K562 (cell line): ENCODE measurements around the gene EIF5. TPM values are rescaled to one million over a fixed set of nuclear protein-coding genes. Genes with fewer than 3 reads are reported as not detected.

Experiments used
- BRD4 ChIP-seq: fragments of 200-600 bp; sonication (generic); IDR thresholded peaks from 2 replicates; pipeline ENCODE4 v1.6.1; 2017; ENCODE audit warnings: inconsistent platforms
- DMBX1 ChIP-seq: fragments of 250-450 bp; sonication (Bioruptor Pico); IDR thresholded peaks from 2 replicates; pipeline ENCODE4 v1.8.0; 2022; ENCODE audit warnings: inconsistent platforms, mild to moderate bottlenecking, moderate library complexity, borderline replicate concordance
- MTA3 ChIP-seq: fragments of 450-650 bp; formaldehyde crosslinking; IDR thresholded peaks from 2 replicates; pipeline ENCODE4 v1.6.1; 2017; ENCODE audit warnings: mild to moderate bottlenecking, borderline replicate concordance
- TAL1 ChIP-seq: fragments of 450-650 bp; IDR thresholded peaks from 2 replicates; pipeline ENCODE4 v1.6.1; 2016; ENCODE audit warnings: mild to moderate bottlenecking
- polyA plus RNA-seq, 8 experiments: library from polyadenylated mRNA; depleted of rRNA in 4 of 8; stranded (reverse) in 5 of 8; unstranded in 3 of 8; fragments of >200 nt; fragmentation: Nextera tagmentation in 2 of 8; fragmentation: Illumina TruSeq in 1 of 8; extraction: Ambion mirVana in 2 of 8; extraction: Trizol in 1 of 8; gene quantifications; 2 replicates each; pipeline versions ENCODE4 v1.2.1 to v1.2.3, GENCODE V29; 2011 to 2014; ENCODE audit warnings: inconsistent platforms in 1 of 8, missing spikeins in 1 of 8
- total RNA-seq, 7 experiments: library from RNA; depleted of rRNA in 6 of 7; stranded (reverse); fragments of >200 nt in 6 of 7; fragmentation: Illumina TruSeq in 2 of 7; extraction: Trizol in 2 of 7; gene quantifications; 2 replicates each; pipeline versions ENCODE4 v1.2.1 to v1.2.3, GENCODE V29; 2011 to 2021; ENCODE audit warnings: low replicate concordance in 1 of 7
- TF ChIP-seq, protein P1 (sequence below): fragments of 450-650 bp; IDR thresholded peaks from 2 replicates; pipeline ENCODE4 v1.6.1; 2016; ENCODE audit warnings: mild to moderate bottlenecking, moderate library complexity
- TF ChIP-seq, protein P2 (sequence below): sonication (generic); formaldehyde crosslinking; IDR thresholded peaks from 2 replicates; pipeline ENCODE4 v1.8.1; 2023; ENCODE audit warnings: mild to moderate bottlenecking, missing genetic modification reagents, moderate library complexity
- TF ChIP-seq, protein P3 (sequence below), 2 experiments: fragments of 200-800 bp in 1 of 2; sonication (Bioruptor generic) in 1 of 2; sonication (generic) in 1 of 2; formaldehyde crosslinking in 1 of 2; IDR thresholded peaks in 1 of 2; conservative IDR thresholded peaks in 1 of 2; 2 replicates each; pipeline versions ENCODE4 v1.5.0 to v1.6.1; 2016 to 2020; ENCODE audit warnings: missing compliant biosample characterization in 1 of 2, missing genetic modification characterization in 1 of 2, missing genetic modification reagents in 1 of 2

Gene EIF5
- total and polyA plus RNA-seq, 9 of the 15 experiments (the other 6 are each of a cell fraction or from before 2014, with no cell fraction given): 92.7 to 442 (median 190) TPM

DNA sequence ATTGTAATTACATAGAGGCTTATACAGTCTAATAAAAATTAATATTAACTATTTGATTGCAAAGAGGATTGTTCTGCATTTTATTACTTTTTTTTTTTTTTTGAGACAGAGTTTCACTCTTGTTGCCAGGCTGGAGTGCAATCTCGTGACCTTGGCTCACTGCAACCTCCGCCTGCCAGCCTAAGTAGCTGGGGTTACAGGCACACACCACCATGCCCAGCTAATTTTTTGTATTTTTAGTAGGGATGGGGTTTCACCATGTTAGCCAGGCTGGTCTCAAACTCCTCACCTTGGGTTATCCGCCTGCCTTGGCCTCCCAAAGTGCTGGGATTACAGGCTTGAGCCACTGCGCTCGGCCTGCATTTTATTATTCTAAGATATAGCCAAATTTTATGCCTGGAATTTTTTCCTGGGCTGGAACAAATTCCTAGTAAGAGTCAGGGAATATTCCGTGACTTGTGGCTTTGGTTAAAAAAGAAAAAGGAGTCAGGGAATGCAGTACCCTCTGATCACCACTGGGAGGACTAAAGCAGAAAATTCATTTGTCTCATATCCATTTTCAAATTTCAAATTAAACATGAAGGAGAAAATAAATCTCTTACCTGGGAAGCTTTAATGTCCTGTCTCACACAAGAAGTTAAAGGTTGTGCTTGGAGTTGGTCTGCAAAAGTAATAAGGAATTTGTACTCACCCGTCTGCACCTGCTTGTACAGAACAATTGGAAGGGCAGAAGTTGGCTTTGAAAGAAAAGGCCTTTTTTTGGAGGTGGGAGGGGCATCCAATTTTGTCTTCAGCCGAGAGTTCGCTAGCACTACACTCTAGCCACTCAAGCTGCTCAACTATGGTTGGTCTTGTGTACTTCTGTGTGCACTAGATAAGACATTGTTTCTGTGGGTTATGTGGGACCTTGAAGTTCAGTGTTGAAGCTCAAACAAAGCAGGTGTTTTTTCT is 59.9 kb downstream of the EIF5 start (continued):
- TF ChIP-seq, protein P1, sequence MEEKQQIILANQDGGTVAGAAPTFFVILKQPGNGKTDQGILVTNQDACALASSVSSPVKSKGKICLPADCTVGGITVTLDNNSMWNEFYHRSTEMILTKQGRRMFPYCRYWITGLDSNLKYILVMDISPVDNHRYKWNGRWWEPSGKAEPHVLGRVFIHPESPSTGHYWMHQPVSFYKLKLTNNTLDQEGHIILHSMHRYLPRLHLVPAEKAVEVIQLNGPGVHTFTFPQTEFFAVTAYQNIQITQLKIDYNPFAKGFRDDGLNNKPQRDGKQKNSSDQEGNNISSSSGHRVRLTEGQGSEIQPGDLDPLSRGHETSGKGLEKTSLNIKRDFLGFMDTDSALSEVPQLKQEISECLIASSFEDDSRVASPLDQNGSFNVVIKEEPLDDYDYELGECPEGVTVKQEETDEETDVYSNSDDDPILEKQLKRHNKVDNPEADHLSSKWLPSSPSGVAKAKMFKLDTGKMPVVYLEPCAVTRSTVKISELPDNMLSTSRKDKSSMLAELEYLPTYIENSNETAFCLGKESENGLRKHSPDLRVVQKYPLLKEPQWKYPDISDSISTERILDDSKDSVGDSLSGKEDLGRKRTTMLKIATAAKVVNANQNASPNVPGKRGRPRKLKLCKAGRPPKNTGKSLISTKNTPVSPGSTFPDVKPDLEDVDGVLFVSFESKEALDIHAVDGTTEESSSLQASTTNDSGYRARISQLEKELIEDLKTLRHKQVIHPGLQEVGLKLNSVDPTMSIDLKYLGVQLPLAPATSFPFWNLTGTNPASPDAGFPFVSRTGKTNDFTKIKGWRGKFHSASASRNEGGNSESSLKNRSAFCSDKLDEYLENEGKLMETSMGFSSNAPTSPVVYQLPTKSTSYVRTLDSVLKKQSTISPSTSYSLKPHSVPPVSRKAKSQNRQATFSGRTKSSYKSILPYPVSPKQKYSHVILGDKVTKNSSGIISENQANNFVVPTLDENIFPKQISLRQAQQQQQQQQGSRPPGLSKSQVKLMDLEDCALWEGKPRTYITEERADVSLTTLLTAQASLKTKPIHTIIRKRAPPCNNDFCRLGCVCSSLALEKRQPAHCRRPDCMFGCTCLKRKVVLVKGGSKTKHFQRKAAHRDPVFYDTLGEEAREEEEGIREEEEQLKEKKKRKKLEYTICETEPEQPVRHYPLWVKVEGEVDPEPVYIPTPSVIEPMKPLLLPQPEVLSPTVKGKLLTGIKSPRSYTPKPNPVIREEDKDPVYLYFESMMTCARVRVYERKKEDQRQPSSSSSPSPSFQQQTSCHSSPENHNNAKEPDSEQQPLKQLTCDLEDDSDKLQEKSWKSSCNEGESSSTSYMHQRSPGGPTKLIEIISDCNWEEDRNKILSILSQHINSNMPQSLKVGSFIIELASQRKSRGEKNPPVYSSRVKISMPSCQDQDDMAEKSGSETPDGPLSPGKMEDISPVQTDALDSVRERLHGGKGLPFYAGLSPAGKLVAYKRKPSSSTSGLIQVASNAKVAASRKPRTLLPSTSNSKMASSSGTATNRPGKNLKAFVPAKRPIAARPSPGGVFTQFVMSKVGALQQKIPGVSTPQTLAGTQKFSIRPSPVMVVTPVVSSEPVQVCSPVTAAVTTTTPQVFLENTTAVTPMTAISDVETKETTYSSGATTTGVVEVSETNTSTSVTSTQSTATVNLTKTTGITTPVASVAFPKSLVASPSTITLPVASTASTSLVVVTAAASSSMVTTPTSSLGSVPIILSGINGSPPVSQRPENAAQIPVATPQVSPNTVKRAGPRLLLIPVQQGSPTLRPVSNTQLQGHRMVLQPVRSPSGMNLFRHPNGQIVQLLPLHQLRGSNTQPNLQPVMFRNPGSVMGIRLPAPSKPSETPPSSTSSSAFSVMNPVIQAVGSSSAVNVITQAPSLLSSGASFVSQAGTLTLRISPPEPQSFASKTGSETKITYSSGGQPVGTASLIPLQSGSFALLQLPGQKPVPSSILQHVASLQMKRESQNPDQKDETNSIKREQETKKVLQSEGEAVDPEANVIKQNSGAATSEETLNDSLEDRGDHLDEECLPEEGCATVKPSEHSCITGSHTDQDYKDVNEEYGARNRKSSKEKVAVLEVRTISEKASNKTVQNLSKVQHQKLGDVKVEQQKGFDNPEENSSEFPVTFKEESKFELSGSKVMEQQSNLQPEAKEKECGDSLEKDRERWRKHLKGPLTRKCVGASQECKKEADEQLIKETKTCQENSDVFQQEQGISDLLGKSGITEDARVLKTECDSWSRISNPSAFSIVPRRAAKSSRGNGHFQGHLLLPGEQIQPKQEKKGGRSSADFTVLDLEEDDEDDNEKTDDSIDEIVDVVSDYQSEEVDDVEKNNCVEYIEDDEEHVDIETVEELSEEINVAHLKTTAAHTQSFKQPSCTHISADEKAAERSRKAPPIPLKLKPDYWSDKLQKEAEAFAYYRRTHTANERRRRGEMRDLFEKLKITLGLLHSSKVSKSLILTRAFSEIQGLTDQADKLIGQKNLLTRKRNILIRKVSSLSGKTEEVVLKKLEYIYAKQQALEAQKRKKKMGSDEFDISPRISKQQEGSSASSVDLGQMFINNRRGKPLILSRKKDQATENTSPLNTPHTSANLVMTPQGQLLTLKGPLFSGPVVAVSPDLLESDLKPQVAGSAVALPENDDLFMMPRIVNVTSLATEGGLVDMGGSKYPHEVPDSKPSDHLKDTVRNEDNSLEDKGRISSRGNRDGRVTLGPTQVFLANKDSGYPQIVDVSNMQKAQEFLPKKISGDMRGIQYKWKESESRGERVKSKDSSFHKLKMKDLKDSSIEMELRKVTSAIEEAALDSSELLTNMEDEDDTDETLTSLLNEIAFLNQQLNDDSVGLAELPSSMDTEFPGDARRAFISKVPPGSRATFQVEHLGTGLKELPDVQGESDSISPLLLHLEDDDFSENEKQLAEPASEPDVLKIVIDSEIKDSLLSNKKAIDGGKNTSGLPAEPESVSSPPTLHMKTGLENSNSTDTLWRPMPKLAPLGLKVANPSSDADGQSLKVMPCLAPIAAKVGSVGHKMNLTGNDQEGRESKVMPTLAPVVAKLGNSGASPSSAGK: no peak
- TF ChIP-seq, protein P2, sequence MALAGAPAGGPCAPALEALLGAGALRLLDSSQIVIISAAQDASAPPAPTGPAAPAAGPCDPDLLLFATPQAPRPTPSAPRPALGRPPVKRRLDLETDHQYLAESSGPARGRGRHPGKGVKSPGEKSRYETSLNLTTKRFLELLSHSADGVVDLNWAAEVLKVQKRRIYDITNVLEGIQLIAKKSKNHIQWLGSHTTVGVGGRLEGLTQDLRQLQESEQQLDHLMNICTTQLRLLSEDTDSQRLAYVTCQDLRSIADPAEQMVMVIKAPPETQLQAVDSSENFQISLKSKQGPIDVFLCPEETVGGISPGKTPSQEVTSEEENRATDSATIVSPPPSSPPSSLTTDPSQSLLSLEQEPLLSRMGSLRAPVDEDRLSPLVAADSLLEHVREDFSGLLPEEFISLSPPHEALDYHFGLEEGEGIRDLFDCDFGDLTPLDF (CRISPR knock-in tag): no peak
- TF ChIP-seq MTA3 (0 out of 2 replicates have a peak, but pooled peaks have one; percentile 27), DMBX1 (CRISPR knock-in tag) (no peak), TAL1 (peak; percentile 82), BRD4 (no peak)
- TF ChIP-seq, protein P3, sequence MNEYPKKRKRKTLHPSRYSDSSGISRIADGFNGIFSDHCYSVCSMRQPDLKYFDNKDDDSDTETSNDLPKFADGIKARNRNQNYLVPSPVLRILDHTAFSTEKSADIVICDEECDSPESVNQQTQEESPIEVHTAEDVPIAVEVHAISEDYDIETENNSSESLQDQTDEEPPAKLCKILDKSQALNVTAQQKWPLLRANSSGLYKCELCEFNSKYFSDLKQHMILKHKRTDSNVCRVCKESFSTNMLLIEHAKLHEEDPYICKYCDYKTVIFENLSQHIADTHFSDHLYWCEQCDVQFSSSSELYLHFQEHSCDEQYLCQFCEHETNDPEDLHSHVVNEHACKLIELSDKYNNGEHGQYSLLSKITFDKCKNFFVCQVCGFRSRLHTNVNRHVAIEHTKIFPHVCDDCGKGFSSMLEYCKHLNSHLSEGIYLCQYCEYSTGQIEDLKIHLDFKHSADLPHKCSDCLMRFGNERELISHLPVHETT (CRISPR knock-in tag; conservative IDR thresholded peaks at IDR 0.05 in 1 of 2, IDR thresholded peaks at IDR 0.05 in 1 of 2): peak in 1 of 2 experiments; percentile 49; a peak in 1 of 4 replicates
